Heart left ventricle (tissue), 16 donors: Measurements from ENCODE around the gene MRM2. TPM values are rescaled to one million over a fixed set of nuclear protein-coding genes. Genes with fewer than 3 reads are reported as not detected.

Source experiments
- ATAC-seq, 4 donors: fragments of 200-7000 bp; cut with Tn5 transposase; one replicate each; pipeline ENCODE4 v1.9.1; 2020 to 2022; ENCODE audit warnings: moderate library complexity in 4 of 4, mild to moderate bottlenecking in 3 of 4, moderate number of reproducible peaks in 1 of 4
- DNase-seq, 5 donors: peaks; one replicate each; pipeline ENCODE4 v3.0.0-alpha.2; 2020
- H3K27ac ChIP-seq, 12 donors: fragments of 200-600 bp; sonication (generic) in 4 of 12; one replicate each; pipeline versions ENCODE4 v1.5.0 to v1.8.0; 2016 to 2022; ENCODE audit warnings: mild to moderate bottlenecking in 2 of 12
- H3K27me3 ChIP-seq, 9 donors: fragments of 200-600 bp; sonication (generic) in 2 of 9; one replicate each; pipeline versions ENCODE4 v1.5.1 to v1.8.0; 2016 to 2022; ENCODE audit warnings: mild to moderate bottlenecking in 3 of 9
- H3K36me3 ChIP-seq, 9 donors: fragments of 200-600 bp; sonication (generic) in 2 of 9; one replicate each; pipeline versions ENCODE4 v1.5.0 to v1.8.0; 2018 to 2022; ENCODE audit warnings: mild to moderate bottlenecking in 2 of 9
- H3K4me1 ChIP-seq, 12 donors: fragments of 200-600 bp; sonication (generic) in 4 of 12; one replicate each; pipeline versions ENCODE4 v1.5.0 to v1.8.0; 2016 to 2022; ENCODE audit warnings: mild to moderate bottlenecking in 3 of 12
- H3K4me3 ChIP-seq, 12 donors: fragments of 200-600 bp; sonication (generic) in 4 of 12; one replicate each; pipeline versions ENCODE4 v1.5.0 to v1.8.0; 2017 to 2022; ENCODE audit warnings: mild to moderate bottlenecking in 9 of 12, moderate library complexity in 4 of 12
- H3K9me3 ChIP-seq, 12 donors: fragments of 200-600 bp; sonication (generic) in 4 of 12; one replicate each; pipeline versions ENCODE4 v1.5.0 to v1.8.0; 2016 to 2022; ENCODE audit warnings: mild to moderate bottlenecking in 1 of 12
- POLR2A ChIP-seq, 2 donors: fragments of 450-650 bp; IDR thresholded peaks; one replicate each; pipeline ENCODE4 v1.6.1; 2017; ENCODE audit warnings: antibody characterized with exemption in 2 of 2, mild to moderate bottlenecking in 2 of 2, moderate library complexity in 2 of 2
- WGBS, 4 donors: extraction: QIAGEN DNeasy Blood & Tissue Kit in 2 of 4; methylation state at CpG; one replicate each; pipeline versions ENCODE4 v1.1.5 to v1.1.7; 2013 to 2018; 5-methylcytosine and 5-hydroxymethylcytosine counted together
- intact Hi-C, 10 donors: fragments of 100-400 bp; cut with DNase I; formaldehyde crosslinking; loops; one replicate each; pipeline versions ENCODE4 v1.11.1 to v1.14.2; 2022
- polyA plus RNA-seq, 2 donors: library from polyadenylated mRNA; stranded (reverse); fragments of 200-250 nt; gene quantifications; one replicate each; pipeline ENCODE4 v1.2.3, GENCODE V29; 2013
- total RNA-seq, 9 donors: library from RNA; depleted of rRNA in 2 of 9; stranded (reverse); fragments of >200 nt in 2 of 9; fragmentation: NEBNext Ultra II Directional in 3 of 9; extraction: Animal tissue kit (Norgen Biotek cat#: 25700) in 3 of 9; gene quantifications; one replicate each; pipeline versions ENCODE4 v1.1.0 to v1.2.4, GENCODE V29; 2016 to 2023
- TF ChIP-seq, protein P1 (sequence below), 12 donors: fragments of 200-600 bp; sonication (generic) in 4 of 12; IDR thresholded peaks; one replicate each; pipeline versions ENCODE4 v1.5.0 to v1.8.0; 2018 to 2022; ENCODE audit warnings: antibody characterized with exemption in 12 of 12, mild to moderate bottlenecking in 5 of 12
- donor health status: ischemic (EF 13 %, LVEDD 7.1; RV severe dilation, severe dysfunction).
- donor health status: healthy with polysubstance abuse.
- donor health status: DM: no; HTN: yes; CAD: no.
- donor health status: DM: no; HTN: no; CAD: no.
- donor health status: ischemic (EF 25% LVEDD 6.9; RV normal size, moderate dysfunction).
- donor health status: ischemic (EF 25% LVEDD 5.7; RV mildly dilated, moderate dysfunction).
- donor health status: healthy.
- donor health status: DM: yes; HTN: yes; CAD: no.
- donor health status: ischemic (EF 35%, LVEDD 5.7; RV mildly dilated, moderate dysfunction).
- donor health status: nonischemic (EF 11% LVEDD 7.7; RV severe dilation, severe dysfunction).
- donor health status: DM: yes; HTN: yes; CAD: no.
- donor health status: PGD.
- donor health status: ischemic (EF 29% LVEDD 5.4; RV normal size, mild dysfunction).
- donor health status: nonischemic (EF 23%, LVEDD 6.1; RV moderate dilation, normal function).

Gene MRM2
- total and polyA plus RNA-seq, 11 donors, result 14.2 to 31.5 (median 20.3) TPM

DNA sequence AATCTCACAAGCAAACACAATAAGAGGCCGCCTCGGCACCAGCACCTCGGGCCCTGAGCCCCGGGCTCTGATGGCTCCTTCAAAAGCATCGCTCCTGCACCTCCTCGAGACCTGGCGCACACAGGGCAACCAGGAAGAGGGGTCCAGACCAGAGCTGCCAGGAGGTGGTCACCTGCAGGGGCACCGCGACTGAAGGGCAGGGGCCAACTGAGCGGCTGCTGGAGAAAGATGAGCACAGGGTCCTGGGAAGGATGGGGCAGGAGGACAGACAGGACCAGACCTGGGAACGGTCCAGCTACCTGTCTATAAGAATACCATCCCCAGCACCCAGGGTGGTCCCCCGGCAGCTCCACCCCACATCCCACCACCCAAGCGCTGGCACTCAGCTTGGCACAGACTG is 30.1 kb downstream of the MRM2 start:
- no peak for TF ChIP-seq POLR2A (IDR thresholded peaks at IDR 0.05)
- TF ChIP-seq, protein P1, sequence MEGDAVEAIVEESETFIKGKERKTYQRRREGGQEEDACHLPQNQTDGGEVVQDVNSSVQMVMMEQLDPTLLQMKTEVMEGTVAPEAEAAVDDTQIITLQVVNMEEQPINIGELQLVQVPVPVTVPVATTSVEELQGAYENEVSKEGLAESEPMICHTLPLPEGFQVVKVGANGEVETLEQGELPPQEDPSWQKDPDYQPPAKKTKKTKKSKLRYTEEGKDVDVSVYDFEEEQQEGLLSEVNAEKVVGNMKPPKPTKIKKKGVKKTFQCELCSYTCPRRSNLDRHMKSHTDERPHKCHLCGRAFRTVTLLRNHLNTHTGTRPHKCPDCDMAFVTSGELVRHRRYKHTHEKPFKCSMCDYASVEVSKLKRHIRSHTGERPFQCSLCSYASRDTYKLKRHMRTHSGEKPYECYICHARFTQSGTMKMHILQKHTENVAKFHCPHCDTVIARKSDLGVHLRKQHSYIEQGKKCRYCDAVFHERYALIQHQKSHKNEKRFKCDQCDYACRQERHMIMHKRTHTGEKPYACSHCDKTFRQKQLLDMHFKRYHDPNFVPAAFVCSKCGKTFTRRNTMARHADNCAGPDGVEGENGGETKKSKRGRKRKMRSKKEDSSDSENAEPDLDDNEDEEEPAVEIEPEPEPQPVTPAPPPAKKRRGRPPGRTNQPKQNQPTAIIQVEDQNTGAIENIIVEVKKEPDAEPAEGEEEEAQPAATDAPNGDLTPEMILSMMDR (IDR thresholded peaks at IDR 0.05), result no peak

DNA sequence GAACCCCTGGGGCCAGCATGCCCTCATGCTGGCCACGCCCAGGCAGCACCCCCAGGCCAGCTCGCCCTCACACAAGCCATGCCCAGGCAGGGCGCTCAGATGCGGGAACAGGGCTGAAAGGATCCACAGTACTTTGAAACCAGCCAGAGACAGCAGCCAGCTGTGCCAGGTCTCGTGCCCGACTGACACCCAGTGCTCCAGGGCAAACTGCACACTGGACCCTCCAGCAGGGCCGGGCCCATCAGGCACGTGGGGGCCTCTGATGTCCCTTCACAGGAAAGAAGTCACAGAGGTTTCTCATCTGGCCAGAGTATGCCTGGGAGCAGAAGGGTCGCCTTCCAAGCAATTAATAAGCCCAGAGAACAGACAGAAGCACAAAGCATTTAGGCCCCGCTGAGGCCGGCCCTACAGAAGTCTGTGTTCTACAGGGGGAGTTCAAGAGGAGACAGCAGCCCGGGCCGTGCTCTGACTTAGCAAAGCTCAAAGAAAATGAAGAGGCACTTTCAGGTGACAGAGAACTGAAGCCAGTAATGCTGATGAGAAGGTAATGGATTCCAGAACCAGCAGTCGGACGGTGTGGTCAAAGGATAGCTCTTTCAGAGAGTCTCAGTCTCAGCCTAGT is 30.6 kb downstream of the MRM2 start:
- peak in 2 of 5 donors; percentile 7 to 40 for DNase-seq
- Histone ChIP-seq H3K9me3 (no peaks in the 10 kb centered on the region), H3K27ac (no peak overlapping the region), H3K4me1 (peaks cover 0 to 24% (median 8%) of the 10 kb centered on the region in 12 donors), H3K36me3 (peaks cover 0 to 76% (median 37%) of the 10 kb centered on the region in 9 donors), H3K4me3 (no peak overlapping the region), H3K27me3 (no peaks in the 10 kb centered on the region)
- intact Hi-C loops, result loop anchor here in 5 of 10 donors (2.0 to 10.0 kb wide), 5 partner anchors 399 to 637 kb away; partner anchors contain the start of gene PSMG3 (in 1 of the 5)
- 85 to 90% (median 89%) methylated on average over 12 to 15 of the region's 15 CpGs for WGBS, 4 donors
- ATAC-seq, result no peak
- TF ChIP-seq POLR2A (IDR thresholded peaks at IDR 0.05), result no peak
- TF ChIP-seq, protein P1 (IDR thresholded peaks at IDR 0.05), result no peak

More for the DNA sequence above, 30.1 kb downstream of the MRM2 start:
- H3K27ac ChIP-seq, result no peak overlapping the region
- 95 to 98% (median 97%) methylated on average over 11 to 13 of the region's 13 CpGs for WGBS, 4 donors
- no peak for ATAC-seq
- H3K36me3 ChIP-seq, result peaks cover 0 to 82% (median 42%) of the 10 kb centered on the region in 9 donors
- peak in 2 of 5 donors; percentile 11 to 37 for DNase-seq
- no peaks in the 10 kb centered on the region for H3K9me3 ChIP-seq
- H3K4me3 ChIP-seq, result no peak overlapping the region
- H3K4me1 ChIP-seq, result peaks cover 0 to 24% (median 8%) of the 10 kb centered on the region in 12 donors
- H3K27me3 ChIP-seq, result no peaks in the 10 kb centered on the region
- intact Hi-C loops, result loop anchor here in 6 of 10 donors (2.0 to 10.0 kb wide), 6 partner anchors 400 to 637 kb away; partner anchors contain the start of gene PSMG3 (in 1 of the 6)

DNA sequence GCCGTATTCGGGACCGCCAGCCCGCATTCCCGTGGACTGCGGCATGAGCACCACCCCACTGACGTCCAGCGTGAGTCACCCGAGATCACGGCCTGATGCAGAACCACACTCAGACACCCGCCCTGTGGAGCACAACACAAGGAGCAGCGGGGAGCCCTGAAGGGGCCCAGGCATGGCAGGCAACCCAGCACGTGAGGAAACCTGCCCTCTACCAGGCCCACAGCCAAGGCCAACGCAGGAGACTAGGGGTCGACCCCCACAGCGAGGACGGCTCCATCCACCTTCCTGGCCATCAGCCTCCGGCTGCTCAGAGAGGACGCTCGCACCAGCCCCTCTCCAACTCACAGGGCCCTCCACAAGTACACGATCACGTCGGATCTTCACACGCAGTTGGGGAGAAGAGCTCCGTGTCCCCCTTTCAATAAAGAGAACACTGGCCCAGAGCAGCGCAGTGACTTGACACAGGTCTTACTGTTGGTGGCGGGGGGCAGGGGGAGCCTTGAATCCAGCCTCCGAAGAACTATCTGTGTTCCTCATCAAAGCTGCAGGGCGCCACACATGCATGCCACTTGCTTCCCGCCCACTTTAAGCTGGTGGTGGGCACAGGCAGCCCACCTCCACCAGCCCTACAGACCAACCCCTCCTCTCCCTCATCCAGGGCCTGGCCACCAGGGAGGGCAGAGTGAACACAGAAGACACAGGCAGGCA is 31.3 kb downstream of the MRM2 start:
- no peak for ATAC-seq
- peaks cover 0 to 70% (median 31%) of the 10 kb centered on the region in 9 donors for H3K36me3 ChIP-seq
- no peaks in the 10 kb centered on the region for H3K27me3 ChIP-seq
- peaks cover 0 to 24% (median 8%) of the 10 kb centered on the region in 12 donors for H3K4me1 ChIP-seq
- 95 to 98% (median 96%) methylated on average over 21 to 30 of the region's 30 CpGs for WGBS, 4 donors
- DNase-seq, result peak in 2 of 5 donors; percentile 18 to 51
- no peak overlapping the region for H3K4me3 ChIP-seq
- no peak overlapping the region for H3K27ac ChIP-seq
- TF ChIP-seq POLR2A (IDR thresholded peaks at IDR 0.05), result no peak
- TF ChIP-seq, protein P1 (IDR thresholded peaks at IDR 0.05), result no peak
- intact Hi-C loops, result loop anchor here in 5 of 10 donors (2.0 to 10.0 kb wide), 5 partner anchors 398 to 636 kb away; partner anchors contain the start of gene PSMG3 (in 1 of the 5)
- no peaks in the 10 kb centered on the region for H3K9me3 ChIP-seq

DNA sequence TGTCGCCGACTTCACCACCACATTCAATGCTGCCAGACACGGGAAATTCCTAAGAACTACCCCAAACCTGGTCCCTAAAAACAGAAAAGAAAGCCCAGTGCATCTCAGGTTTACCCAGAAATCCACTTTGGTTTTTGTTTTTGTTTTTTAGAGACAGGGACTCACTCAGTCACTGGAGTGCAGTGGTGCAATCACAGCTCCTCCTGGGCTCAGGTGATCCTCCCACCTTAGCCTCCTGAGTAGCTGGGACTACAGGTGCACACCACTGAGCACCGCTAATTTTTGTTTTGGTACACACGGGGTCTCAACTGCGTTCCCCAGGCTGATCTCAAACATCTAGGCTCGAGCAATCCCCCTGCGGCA is 32.1 kb downstream of the MRM2 start:
- no peak for ATAC-seq
- Histone ChIP-seq H3K36me3 (peaks cover 0 to 63% (median 24%) of the 10 kb centered on the region in 9 donors), H3K27me3 (no peaks in the 10 kb centered on the region), H3K4me3 (no peak overlapping the region), H3K9me3 (no peaks in the 10 kb centered on the region), H3K27ac (no peak overlapping the region), H3K4me1 (peaks cover 0 to 16% (median 7%) of the 10 kb centered on the region in 12 donors)
- intact Hi-C loops, result loop anchor here (1.0 to 10.0 kb wide), 16 partner anchors 103 to 635 kb away; partner anchors contain the start of gene PSMG3 (in 1 of the 10)
- 84 to 90% (median 89%) methylated on average over 8 of the region's 8 CpGs for WGBS, 4 donors
- TF ChIP-seq POLR2A (IDR thresholded peaks at IDR 0.05), result no peak
- TF ChIP-seq, protein P1 (IDR thresholded peaks at IDR 0.05), result no peak
- no peak for DNase-seq
